ENCODE results near the gene IKBKG. TPM values are rescaled to one million over a fixed set of nuclear protein-coding genes. Genes with fewer than 3 reads are reported as not detected.
A peak's percentile ranks its signal among the peaks of the same experiment; 100 is the strongest.
"Not testable (repeated sequence)": the region's sequence is repeated elsewhere in the genome, so short reads cannot be mapped to it uniquely, and the experiment has no call there.

Gene IKBKG
- total RNA-seq, 2 donors from 2014 or later: 25.7 to 52.8 TPM

DNA sequence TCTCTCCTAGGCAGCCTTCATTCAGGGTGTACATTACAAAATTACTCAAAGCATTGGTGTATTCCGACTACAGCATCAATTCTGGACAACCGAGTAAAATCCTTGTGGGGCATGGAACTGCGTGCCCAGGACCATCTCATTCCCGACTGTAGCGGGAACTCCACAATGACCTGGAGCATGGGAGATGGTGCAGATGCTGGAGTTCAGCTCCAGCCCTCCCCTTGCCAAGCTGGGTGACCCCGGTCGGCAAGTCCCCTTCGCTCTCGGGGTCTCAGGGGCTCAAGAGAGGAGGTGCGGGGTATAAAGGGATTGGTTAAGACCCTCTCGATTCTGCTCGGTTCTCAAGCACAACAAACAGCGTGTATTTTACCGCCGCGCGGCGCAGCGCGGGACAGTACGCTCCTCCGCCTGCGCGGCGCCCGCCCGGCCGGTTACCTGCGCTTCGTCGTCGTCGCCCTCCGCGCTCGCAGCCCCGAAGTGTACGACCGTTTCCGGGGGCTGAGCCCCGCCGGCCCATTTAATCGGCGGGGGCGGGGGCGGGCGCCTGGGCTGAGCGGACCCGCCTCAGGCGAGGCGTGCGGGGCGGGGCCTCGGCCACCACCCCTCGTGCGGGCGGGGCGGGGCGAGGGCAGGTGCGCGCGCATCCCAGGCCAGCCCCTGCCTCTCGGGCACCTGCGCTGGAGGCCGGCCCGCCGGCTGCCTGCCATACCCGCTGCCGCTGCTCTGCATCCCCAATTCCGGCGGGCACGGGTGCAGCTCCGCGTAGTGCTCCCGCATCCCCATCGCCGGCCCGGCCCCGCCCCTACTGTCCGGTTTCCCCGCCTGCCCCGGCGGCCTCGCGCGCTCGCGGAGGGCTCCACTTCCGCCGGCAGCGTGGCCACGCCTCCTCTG, 821 bp upstream of the IKBKG start, which contains the start of gene G6PD:
TSS of gene G6PD (minus strand) at position 493 of the 891 bp plus-strand sequence. CDS start 691 bp downstream, outside the sequence.
- ATAC-seq (ENCODE audit: insufficient number of reproducible peaks, low FRiP score, low read depth): peak; percentile 9
- peaks cover 12 to 57% of the 10 kb centered on the region in 2 donors for H3K4me1 ChIP-seq (ENCODE audit: control insufficient read depth in 1 of 2, low read depth in 2 of 2)
- peak within 1 kb of the TSS; percentile 80 for H3K4me3 ChIP-seq
- TF ChIP-seq, protein P1, sequence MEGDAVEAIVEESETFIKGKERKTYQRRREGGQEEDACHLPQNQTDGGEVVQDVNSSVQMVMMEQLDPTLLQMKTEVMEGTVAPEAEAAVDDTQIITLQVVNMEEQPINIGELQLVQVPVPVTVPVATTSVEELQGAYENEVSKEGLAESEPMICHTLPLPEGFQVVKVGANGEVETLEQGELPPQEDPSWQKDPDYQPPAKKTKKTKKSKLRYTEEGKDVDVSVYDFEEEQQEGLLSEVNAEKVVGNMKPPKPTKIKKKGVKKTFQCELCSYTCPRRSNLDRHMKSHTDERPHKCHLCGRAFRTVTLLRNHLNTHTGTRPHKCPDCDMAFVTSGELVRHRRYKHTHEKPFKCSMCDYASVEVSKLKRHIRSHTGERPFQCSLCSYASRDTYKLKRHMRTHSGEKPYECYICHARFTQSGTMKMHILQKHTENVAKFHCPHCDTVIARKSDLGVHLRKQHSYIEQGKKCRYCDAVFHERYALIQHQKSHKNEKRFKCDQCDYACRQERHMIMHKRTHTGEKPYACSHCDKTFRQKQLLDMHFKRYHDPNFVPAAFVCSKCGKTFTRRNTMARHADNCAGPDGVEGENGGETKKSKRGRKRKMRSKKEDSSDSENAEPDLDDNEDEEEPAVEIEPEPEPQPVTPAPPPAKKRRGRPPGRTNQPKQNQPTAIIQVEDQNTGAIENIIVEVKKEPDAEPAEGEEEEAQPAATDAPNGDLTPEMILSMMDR (IDR thresholded peaks at IDR 0.05): no peak
- peak within 1 kb of the TSS; percentile 78 to 83 for H3K27ac ChIP-seq
- no peaks in the 10 kb centered on the region for H3K9me3 ChIP-seq
- no peaks in the 10 kb centered on the region for H3K36me3 ChIP-seq
- H3K27me3 ChIP-seq (replicated peaks; ENCODE audit: insufficient read depth): no peaks in the 10 kb centered on the region
- no peak for DNase-seq (ENCODE audit: low spot score)

- DNase-seq (ENCODE audit: low spot score) (no peak), ATAC-seq (ENCODE audit: insufficient number of reproducible peaks, low FRiP score, low read depth) (no peak)
- Histone ChIP-seq H3K4me3 (peak overlapping the region; percentile 80), H3K4me1 (ENCODE audit: control insufficient read depth in 1 of 2, low read depth in 2 of 2) (peaks cover 5 to 43% of the 10 kb centered on the region in 2 donors), H3K27ac (peak overlapping the region; percentile 78 to 83), H3K27me3 (replicated peaks; ENCODE audit: insufficient read depth) (no peaks in the 10 kb centered on the region), H3K36me3 (peaks cover 2% of the 10 kb centered on the region), H3K9me3 (no peaks in the 10 kb centered on the region)
- TF ChIP-seq, protein P1 (IDR thresholded peaks at IDR 0.05): no peak
Measured at GRCh38 chrX:154548028-154548316, 552 bp downstream of the IKBKG start.

GRCh38 chrX:154549766-154550165, 2.3 kb downstream of the IKBKG start:
- Histone ChIP-seq H3K4me3 (no peak overlapping the region), H3K36me3 (peaks cover 9% of the 10 kb centered on the region), H3K4me1 (ENCODE audit: control insufficient read depth in 1 of 2, low read depth in 2 of 2) (peaks cover 0 to 25% of the 10 kb centered on the region in 2 donors), H3K27me3 (replicated peaks; ENCODE audit: insufficient read depth) (no peaks in the 10 kb centered on the region), H3K9me3 (no peaks in the 10 kb centered on the region), H3K27ac (no peak overlapping the region)
- TF ChIP-seq, protein P1 (IDR thresholded peaks at IDR 0.05): no peak
- ATAC-seq (ENCODE audit: insufficient number of reproducible peaks, low FRiP score, low read depth) (no peak), DNase-seq (ENCODE audit: low spot score) (no peak)

DNA sequence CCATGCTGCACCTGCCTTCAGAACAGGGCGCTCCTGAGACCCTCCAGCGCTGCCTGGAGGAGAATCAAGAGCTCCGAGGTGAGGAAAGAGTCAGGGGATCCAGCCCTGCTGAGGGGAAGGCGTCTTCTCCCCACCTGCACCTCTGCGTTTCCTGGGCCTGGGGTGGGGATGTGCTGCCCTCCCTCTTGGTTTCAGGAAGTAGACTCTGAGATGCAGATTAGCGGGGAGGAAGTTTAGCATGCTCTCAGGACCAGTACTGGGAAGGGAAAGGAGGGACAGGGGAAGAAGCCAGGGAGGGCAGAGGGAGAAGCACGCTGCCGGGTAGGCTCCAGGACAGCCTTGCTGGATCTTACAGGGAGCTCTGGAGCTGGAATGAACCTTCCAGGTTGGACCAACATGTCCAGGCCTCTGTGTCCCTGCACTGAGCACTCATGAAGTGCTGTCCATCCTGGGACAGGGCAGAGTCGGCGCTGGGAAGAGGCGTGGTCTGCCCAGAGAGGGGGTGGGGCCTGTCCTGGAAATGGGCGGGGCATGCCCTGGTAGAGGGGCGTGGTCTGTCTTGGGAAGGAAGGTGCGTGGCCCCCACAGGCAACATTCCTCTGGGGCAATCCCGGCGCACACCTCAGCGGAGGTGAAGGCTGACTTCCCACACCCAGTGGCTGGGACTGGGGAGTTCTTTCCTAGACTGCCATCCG, 4.8 kb downstream of the IKBKG start:
- H3K9me3 ChIP-seq; H3K36me3 ChIP-seq; H3K4me3 ChIP-seq; H3K27ac ChIP-seq; DNase-seq (ENCODE audit: low spot score); H3K27me3 ChIP-seq (replicated peaks; ENCODE audit: insufficient read depth); H3K4me1 ChIP-seq (ENCODE audit: control insufficient read depth in 1 of 2, low read depth in 2 of 2); ATAC-seq (ENCODE audit: insufficient number of reproducible peaks, low FRiP score, low read depth): not testable (repeated sequence)

- H3K27ac ChIP-seq; H3K4me3 ChIP-seq; ATAC-seq (ENCODE audit: insufficient number of reproducible peaks, low FRiP score, low read depth); H3K36me3 ChIP-seq; H3K4me1 ChIP-seq (ENCODE audit: control insufficient read depth in 1 of 2, low read depth in 2 of 2); DNase-seq (ENCODE audit: low spot score); H3K27me3 ChIP-seq (replicated peaks; ENCODE audit: insufficient read depth); H3K9me3 ChIP-seq: not testable (repeated sequence)
Measured at GRCh38 chrX:154558060-154558690, 10.8 kb downstream of the IKBKG start.

GRCh38 chrX:154558896-154559295, 11.5 kb downstream of the IKBKG start:
- H3K27me3 ChIP-seq (replicated peaks; ENCODE audit: insufficient read depth); ATAC-seq (ENCODE audit: insufficient number of reproducible peaks, low FRiP score, low read depth); H3K4me1 ChIP-seq (ENCODE audit: control insufficient read depth in 1 of 2, low read depth in 2 of 2); H3K27ac ChIP-seq; H3K4me3 ChIP-seq; DNase-seq (ENCODE audit: low spot score); H3K36me3 ChIP-seq; H3K9me3 ChIP-seq: not testable (repeated sequence)

DNA sequence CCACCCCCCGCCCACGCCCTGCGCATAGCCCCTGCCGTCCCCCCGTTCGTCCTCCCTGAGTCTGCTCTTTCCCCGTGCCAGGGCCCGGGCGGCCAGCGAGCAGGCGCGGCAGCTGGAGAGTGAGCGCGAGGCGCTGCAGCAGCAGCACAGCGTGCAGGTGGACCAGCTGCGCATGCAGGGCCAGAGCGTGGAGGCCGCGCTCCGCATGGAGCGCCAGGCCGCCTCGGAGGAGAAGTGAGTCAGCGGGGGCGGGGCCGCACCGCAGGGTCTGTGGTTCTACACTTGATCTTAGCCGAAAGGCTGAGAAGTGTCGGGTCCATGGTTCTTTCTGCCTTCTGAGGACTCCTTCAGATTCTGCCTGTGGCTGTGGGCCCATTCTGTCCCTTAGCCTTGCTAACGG, 12.9 kb downstream of the IKBKG start:
- not testable (repeated sequence) for H3K4me3 ChIP-seq; H3K4me1 ChIP-seq (ENCODE audit: control insufficient read depth in 1 of 2, low read depth in 2 of 2); H3K27ac ChIP-seq; ATAC-seq (ENCODE audit: insufficient number of reproducible peaks, low FRiP score, low read depth); DNase-seq (ENCODE audit: low spot score); H3K36me3 ChIP-seq; H3K27me3 ChIP-seq (replicated peaks; ENCODE audit: insufficient read depth); H3K9me3 ChIP-seq

DNA sequence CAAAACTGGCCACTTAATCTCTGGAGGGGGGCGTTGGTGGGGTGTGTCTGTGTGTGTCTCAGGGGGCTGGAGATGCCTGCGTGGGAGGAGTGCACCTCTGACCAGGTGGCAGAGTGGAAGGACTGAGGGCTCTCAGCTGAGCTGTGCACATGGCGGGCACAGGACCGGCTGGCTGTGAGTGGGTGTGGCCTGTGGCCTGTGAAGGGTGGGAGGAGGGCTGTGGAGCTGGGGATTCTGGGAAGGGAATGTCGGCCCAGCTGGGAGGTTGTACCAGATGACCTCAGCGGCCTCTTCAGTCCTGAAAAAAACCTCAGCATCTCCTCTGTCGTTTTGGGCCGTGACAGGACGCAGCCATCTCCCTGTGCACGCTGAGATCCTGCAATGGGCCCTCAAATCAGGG, 14.9 kb downstream of the IKBKG start:
- not testable (repeated sequence) for H3K9me3 ChIP-seq; ATAC-seq (ENCODE audit: insufficient number of reproducible peaks, low FRiP score, low read depth); H3K27ac ChIP-seq; H3K4me3 ChIP-seq; H3K4me1 ChIP-seq (ENCODE audit: control insufficient read depth in 1 of 2, low read depth in 2 of 2); H3K27me3 ChIP-seq (replicated peaks; ENCODE audit: insufficient read depth); DNase-seq (ENCODE audit: low spot score); H3K36me3 ChIP-seq

DNA sequence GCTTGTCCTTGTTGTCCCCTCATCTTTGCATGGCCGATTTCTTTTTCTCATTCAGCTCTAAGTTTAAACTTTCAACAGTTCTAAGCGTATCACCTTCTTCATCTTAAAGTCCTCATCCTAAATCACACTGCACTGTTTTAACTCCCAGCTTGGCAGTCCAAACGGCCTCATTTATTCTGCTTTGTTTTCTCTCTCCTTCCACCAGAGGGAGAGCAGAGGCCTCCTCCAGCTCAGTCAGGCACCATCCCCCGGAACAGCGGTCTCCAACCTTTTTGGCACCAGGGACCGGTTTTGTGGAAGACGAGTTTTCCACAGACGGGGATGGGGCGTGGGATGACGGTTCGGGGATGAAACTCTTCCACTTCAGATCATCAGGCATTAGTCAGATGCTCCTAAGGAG, 22.9 kb downstream of the IKBKG start:
- H3K36me3 ChIP-seq; H3K4me3 ChIP-seq; H3K9me3 ChIP-seq; DNase-seq (ENCODE audit: low spot score); ATAC-seq (ENCODE audit: insufficient number of reproducible peaks, low FRiP score, low read depth); H3K4me1 ChIP-seq (ENCODE audit: control insufficient read depth in 1 of 2, low read depth in 2 of 2); H3K27ac ChIP-seq; H3K27me3 ChIP-seq (replicated peaks; ENCODE audit: insufficient read depth): not testable (repeated sequence)
